ENCODE measurements around the gene REPIN1. TPM values are rescaled to one million over a fixed set of nuclear protein-coding genes. Genes with fewer than 3 reads are reported as not detected.

REPIN1 gene
- total and polyA plus RNA-seq, 9 of the 15 experiments (the other 6 are each of a cell fraction or from before 2014, with no cell fraction given): 8.1 to 283 (median 94.3) TPM

DNA sequence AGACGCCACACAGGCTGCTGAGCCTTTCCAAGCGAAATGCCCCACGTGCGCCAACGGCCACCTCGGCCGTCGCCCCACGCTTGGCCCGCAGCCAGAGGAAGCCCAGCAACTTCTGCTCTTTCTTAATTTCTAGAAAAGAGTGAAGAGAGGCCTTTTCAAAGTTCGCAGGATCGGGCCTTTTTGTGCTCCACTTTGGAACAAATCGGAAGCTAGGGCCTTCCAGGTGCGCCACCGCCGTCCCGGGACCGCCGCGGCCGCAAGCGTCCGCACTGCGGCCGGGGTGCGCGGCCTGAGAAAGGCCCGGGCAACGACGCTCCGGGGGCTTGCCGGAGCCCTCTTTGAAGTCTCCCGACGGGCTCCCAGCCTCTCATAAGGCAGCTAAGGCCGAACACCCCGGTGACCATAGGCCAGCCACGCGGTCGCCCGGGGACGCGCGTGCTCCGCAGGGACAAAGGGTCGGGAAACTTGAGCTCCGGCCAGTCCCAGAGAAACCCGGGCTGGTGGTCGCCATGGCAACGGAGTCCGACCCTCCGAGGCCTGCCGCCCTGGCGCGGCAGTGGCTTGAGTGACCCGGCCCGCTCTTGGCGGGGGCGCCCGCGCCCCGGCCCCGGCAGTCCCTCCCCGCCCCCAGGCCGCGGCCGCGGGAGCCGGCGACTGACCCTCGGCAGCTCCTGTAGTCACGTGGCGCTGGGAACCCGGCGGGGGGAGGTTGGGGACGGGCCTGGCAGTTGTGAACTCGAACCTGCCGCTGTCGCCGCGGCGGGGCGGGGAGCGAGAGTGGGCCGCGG, at the start of gene REPIN1 (continued):
- TF ChIP-seq, protein P1, sequence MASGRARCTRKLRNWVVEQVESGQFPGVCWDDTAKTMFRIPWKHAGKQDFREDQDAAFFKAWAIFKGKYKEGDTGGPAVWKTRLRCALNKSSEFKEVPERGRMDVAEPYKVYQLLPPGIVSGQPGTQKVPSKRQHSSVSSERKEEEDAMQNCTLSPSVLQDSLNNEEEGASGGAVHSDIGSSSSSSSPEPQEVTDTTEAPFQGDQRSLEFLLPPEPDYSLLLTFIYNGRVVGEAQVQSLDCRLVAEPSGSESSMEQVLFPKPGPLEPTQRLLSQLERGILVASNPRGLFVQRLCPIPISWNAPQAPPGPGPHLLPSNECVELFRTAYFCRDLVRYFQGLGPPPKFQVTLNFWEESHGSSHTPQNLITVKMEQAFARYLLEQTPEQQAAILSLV (tag; IDR thresholded peaks at IDR 0.05): no peak
- TF ChIP-seq SNRNP70 (optimal IDR thresholded peaks at IDR 0.05; ENCODE audit: low read depth, low read length) (no peak), KLF16 (IDR thresholded peaks at IDR 0.05) (no peak; the same call in 1 of the 2 replicates), XRCC3 (IDR thresholded peaks at IDR 0.05) (no peak), NCOR1 (IDR thresholded peaks at IDR 0.05) (peak; percentile 42; the same call in 1 of the 2 replicates), U2AF1 (optimal IDR thresholded peaks at IDR 0.05; ENCODE audit: low read depth, low read length) (peak; percentile 79), CREM (IDR thresholded peaks at IDR 0.05; ENCODE audit: low read depth) (0 out of 2 replicates have a peak, but pooled peaks have one; percentile 31), PHF8 (IDR thresholded peaks at IDR 0.05; ENCODE audit: borderline replicate concordance, low read length) (peak; percentile 85), NBN (IDR thresholded peaks at IDR 0.05; ENCODE audit: low read depth) (peak; percentile 29), CCAR2 (IDR thresholded peaks at IDR 0.05; ENCODE audit: low read depth, low read length) (no peak), EP300 (IDR thresholded peaks at IDR 0.05; ENCODE audit: low read length) (peak; percentile 56), MAFK (IDR thresholded peaks at IDR 0.05; ENCODE audit: low read length) (no peak), CSDE1 (IDR thresholded peaks at IDR 0.05) (no peak; a peak in 1 of 4 replicates), ZNF695 (CRISPR knock-in tag; IDR thresholded peaks at IDR 0.05) (peak; percentile 84; the same call in 1 of the 2 replicates), GTF2E2 (tag; IDR thresholded peaks at IDR 0.05) (peak; percentile 97), HMG20A (CRISPR knock-in tag; conservative IDR thresholded peaks at IDR 0.05) (0 out of 2 replicates have a peak, but pooled peaks have one; percentile 12), CREB1 (IDR thresholded peaks at IDR 0.05) (no peak), CREB1 (CRISPR knock-in tag; IDR thresholded peaks at IDR 0.05) (no peak; the same call in 1 of the 2 replicates), ZNF696 (CRISPR knock-in tag; conservative IDR thresholded peaks at IDR 0.05) (no peak), IRF2 (CRISPR knock-in tag; IDR thresholded peaks at IDR 0.05) (no peak), ZNF785 (CRISPR knock-in tag; IDR thresholded peaks at IDR 0.05) (no peak)
- TF ChIP-seq, protein P2, sequence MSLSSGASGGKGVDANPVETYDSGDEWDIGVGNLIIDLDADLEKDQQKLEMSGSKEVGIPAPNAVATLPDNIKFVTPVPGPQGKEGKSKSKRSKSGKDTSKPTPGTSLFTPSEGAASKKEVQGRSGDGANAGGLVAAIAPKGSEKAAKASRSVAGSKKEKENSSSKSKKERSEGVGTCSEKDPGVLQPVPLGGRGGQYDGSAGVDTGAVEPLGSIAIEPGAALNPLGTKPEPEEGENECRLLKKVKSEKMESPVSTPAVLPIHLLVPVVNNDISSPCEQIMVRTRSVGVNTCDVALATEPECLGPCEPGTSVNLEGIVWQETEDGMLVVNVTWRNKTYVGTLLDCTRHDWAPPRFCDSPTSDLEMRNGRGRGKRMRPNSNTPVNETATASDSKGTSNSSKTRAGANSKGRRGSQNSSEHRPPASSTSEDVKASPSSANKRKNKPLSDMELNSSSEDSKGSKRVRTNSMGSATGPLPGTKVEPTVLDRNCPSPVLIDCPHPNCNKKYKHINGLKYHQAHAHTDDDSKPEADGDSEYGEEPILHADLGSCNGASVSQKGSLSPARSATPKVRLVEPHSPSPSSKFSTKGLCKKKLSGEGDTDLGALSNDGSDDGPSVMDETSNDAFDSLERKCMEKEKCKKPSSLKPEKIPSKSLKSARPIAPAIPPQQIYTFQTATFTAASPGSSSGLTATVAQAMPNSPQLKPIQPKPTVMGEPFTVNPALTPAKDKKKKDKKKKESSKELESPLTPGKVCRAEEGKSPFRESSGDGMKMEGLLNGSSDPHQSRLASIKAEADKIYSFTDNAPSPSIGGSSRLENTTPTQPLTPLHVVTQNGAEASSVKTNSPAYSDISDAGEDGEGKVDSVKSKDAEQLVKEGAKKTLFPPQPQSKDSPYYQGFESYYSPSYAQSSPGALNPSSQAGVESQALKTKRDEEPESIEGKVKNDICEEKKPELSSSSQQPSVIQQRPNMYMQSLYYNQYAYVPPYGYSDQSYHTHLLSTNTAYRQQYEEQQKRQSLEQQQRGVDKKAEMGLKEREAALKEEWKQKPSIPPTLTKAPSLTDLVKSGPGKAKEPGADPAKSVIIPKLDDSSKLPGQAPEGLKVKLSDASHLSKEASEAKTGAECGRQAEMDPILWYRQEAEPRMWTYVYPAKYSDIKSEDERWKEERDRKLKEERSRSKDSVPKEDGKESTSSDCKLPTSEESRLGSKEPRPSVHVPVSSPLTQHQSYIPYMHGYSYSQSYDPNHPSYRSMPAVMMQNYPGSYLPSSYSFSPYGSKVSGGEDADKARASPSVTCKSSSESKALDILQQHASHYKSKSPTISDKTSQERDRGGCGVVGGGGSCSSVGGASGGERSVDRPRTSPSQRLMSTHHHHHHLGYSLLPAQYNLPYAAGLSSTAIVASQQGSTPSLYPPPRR (CRISPR knock-in tag; IDR thresholded peaks at IDR 0.05; ENCODE audit: borderline replicate concordance): peak; percentile 19; the same call in 1 of the 2 replicates
- TF ChIP-seq, protein P3, sequence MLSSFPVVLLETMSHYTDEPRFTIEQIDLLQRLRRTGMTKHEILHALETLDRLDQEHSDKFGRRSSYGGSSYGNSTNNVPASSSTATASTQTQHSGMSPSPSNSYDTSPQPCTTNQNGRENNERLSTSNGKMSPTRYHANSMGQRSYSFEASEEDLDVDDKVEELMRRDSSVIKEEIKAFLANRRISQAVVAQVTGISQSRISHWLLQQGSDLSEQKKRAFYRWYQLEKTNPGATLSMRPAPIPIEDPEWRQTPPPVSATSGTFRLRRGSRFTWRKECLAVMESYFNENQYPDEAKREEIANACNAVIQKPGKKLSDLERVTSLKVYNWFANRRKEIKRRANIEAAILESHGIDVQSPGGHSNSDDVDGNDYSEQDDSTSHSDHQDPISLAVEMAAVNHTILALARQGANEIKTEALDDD (IDR thresholded peaks at IDR 0.05): no peak

Data from K562 (cell line).